Liver (tissue), 9 donors: Measurements from ENCODE around the gene ATP2A3. TPM values are rescaled to one million over a fixed set of nuclear protein-coding genes. Genes with fewer than 3 reads are reported as not detected.

ENCODE experiments used
- DNase-seq: peaks from one replicate; pipeline ENCODE4 v3.0.0-alpha.2; 2017; ENCODE audit warnings: low spot score
- H3K27ac ChIP-seq, 2 donors: one replicate each; pipeline ENCODE4 v1.7.0; 2013; ENCODE audit warnings: inconsistent platforms in 2 of 2, low read length in 2 of 2, control low read depth in 1 of 2, low read depth in 1 of 2, mild to moderate bottlenecking in 1 of 2
- H3K27me3 ChIP-seq, 4 donors: one replicate each; pipeline versions ENCODE4 v1.6.1 to v1.7.0; 2013; ENCODE audit warnings: low read length in 3 of 4, inconsistent platforms in 1 of 4, mild to moderate bottlenecking in 1 of 4, moderate library complexity in 1 of 4; ENCODE audit not compliant: control insufficient read depth in 4 of 4, insufficient read depth in 4 of 4
- H3K36me3 ChIP-seq, 4 donors: one replicate each; pipeline versions ENCODE4 v1.6.1 to v1.7.0; 2013; ENCODE audit warnings: low read length in 3 of 4, mild to moderate bottlenecking in 3 of 4, low read depth in 1 of 4, moderate library complexity in 1 of 4; ENCODE audit not compliant: control insufficient read depth in 4 of 4, insufficient read depth in 3 of 4
- H3K4me1 ChIP-seq, 4 donors: one replicate each; pipeline versions ENCODE4 v1.6.1 to v1.7.0; 2013; ENCODE audit warnings: low read length in 3 of 4, mild to moderate bottlenecking in 3 of 4, moderate library complexity in 1 of 4; ENCODE audit not compliant: control insufficient read depth in 4 of 4, insufficient read depth in 4 of 4
- H3K4me3 ChIP-seq, 3 donors: one replicate each; pipeline versions ENCODE4 v1.6.1 to v1.7.0; 2013; ENCODE audit warnings: low read length in 3 of 3, control low read depth in 1 of 3, low read depth in 1 of 3, mild to moderate bottlenecking in 1 of 3
- H3K9ac ChIP-seq, 2 donors: one replicate each; pipeline ENCODE4 v1.7.0; 2013; ENCODE audit warnings: low read length in 2 of 2, mild to moderate bottlenecking in 2 of 2, moderate library complexity in 2 of 2, control low read depth in 1 of 2, low read depth in 1 of 2
- H3K9me3 ChIP-seq, 4 donors: one replicate each; pipeline versions ENCODE4 v1.6.1 to v1.7.0; 2013; ENCODE audit warnings: low read length in 3 of 4; ENCODE audit not compliant: control insufficient read depth in 4 of 4
- EGR1 ChIP-seq, 2 donors: IDR thresholded peaks; 2 replicates each; pipeline ENCODE4 v1.6.1; 2016 to 2018; ENCODE audit warnings: antibody characterized with exemption in 2 of 2, low read depth in 2 of 2
- FOXA1 ChIP-seq: IDR thresholded peaks from 2 replicates; pipeline ENCODE4 v1.6.1; 2016; ENCODE audit warnings: antibody characterized with exemption
- FOXA2 ChIP-seq: IDR thresholded peaks from 2 replicates; pipeline ENCODE4 v1.6.1; 2016; ENCODE audit warnings: antibody characterized with exemption
- GABPA ChIP-seq, 2 donors: IDR thresholded peaks in 1 of 2; conservative IDR thresholded peaks in 1 of 2; 2 replicates each; pipeline ENCODE4 v1.6.1; 2016; ENCODE audit warnings: antibody characterized with exemption in 2 of 2, mild to moderate bottlenecking in 1 of 2, moderate library complexity in 1 of 2
- HNF4A ChIP-seq, 2 donors: conservative IDR thresholded peaks; 2 replicates each; pipeline ENCODE4 v1.6.1; 2016; ENCODE audit warnings: antibody characterized with exemption in 2 of 2, mild to moderate bottlenecking in 2 of 2
- HNF4G ChIP-seq: IDR thresholded peaks from 2 replicates; pipeline ENCODE4 v1.6.1; 2016; ENCODE audit warnings: antibody characterized with exemption
- JUND ChIP-seq, 2 donors: IDR thresholded peaks; 2 replicates each; pipeline ENCODE4 v1.6.1; 2016; ENCODE audit warnings: antibody characterized with exemption in 2 of 2
- NR2F2 ChIP-seq: IDR thresholded peaks from 2 replicates; pipeline ENCODE4 v1.6.1; 2016; ENCODE audit warnings: antibody characterized with exemption
- RAD21 ChIP-seq, 2 donors: IDR thresholded peaks; 2 replicates each; pipeline ENCODE4 v1.6.1; 2016; ENCODE audit warnings: antibody characterized with exemption in 2 of 2, mild to moderate bottlenecking in 2 of 2
- RXRA ChIP-seq, 2 donors: IDR thresholded peaks; 2 replicates each; pipeline ENCODE4 v1.6.1; 2017 to 2018; ENCODE audit warnings: antibody characterized with exemption in 2 of 2, mild to moderate bottlenecking in 1 of 2
- SP1 ChIP-seq: IDR thresholded peaks from 2 replicates; pipeline ENCODE4 v1.6.1; 2018; ENCODE audit warnings: antibody characterized with exemption, mild to moderate bottlenecking
- TAF1 ChIP-seq: conservative IDR thresholded peaks from 2 replicates; pipeline ENCODE4 v1.6.1; 2016; ENCODE audit warnings: antibody characterized with exemption, mild to moderate bottlenecking
- YY1 ChIP-seq: IDR thresholded peaks from 2 replicates; pipeline ENCODE4 v1.6.1; 2016; ENCODE audit warnings: antibody characterized with exemption, mild to moderate bottlenecking
- WGBS: extraction: QIAGEN DNeasy Blood & Tissue Kit; methylation state at CpG from one replicate; pipeline ENCODE4 v1.1.7; 2013; 5-methylcytosine and 5-hydroxymethylcytosine counted together
- polyA plus RNA-seq, 2 donors: library from polyadenylated mRNA; stranded (reverse) in 1 of 2; unstranded in 1 of 2; fragments of 200-250 nt in 1 of 2; fragments of >200 nt in 1 of 2; fragmentation: Nextera tagmentation in 1 of 2; extraction: Ambion mirVana in 1 of 2; gene quantifications; one replicate each; pipeline versions ENCODE4 v1.2.1 to v1.2.3, GENCODE V29; 2013 to 2015
- total RNA-seq, 2 donors: library from RNA; depleted of rRNA; stranded (reverse); fragments of >200 nt; gene quantifications; one replicate each; pipeline ENCODE4 v1.2.3, GENCODE V29; 2014
- TF ChIP-seq, protein P1 (sequence below): IDR thresholded peaks from 2 replicates; pipeline ENCODE4 v1.6.1; 2016; ENCODE audit warnings: antibody characterized with exemption
- TF ChIP-seq, protein P2 (sequence below): IDR thresholded peaks from 2 replicates; pipeline ENCODE4 v1.6.1; 2016; ENCODE audit warnings: antibody characterized with exemption
- TF ChIP-seq, protein P3 (sequence below): IDR thresholded peaks from 2 replicates; pipeline ENCODE4 v1.6.1; 2016; ENCODE audit warnings: antibody characterized with exemption, mild to moderate bottlenecking
- TF ChIP-seq, protein P4 (sequence below): IDR thresholded peaks from 2 replicates; pipeline ENCODE4 v1.6.1; 2016; ENCODE audit warnings: antibody characterized with exemption
- TF ChIP-seq, protein P5 (sequence below): fragments of 150-350 bp; IDR thresholded peaks from 2 replicates; pipeline ENCODE4 v1.5.1; 2017; ENCODE audit warnings: improper control_type of control experiment, low read depth, low read length; ENCODE audit not compliant: missing input control
- donor health status: healthy.
- donor health status: healthy.
- donor health status: healthy.
- donor health status: healthy.
- donor health status: healthy.

Gene ATP2A3
- total and polyA plus RNA-seq, 4 donors: 1.4 to 17.1 (median 3.2) TPM

DNA sequence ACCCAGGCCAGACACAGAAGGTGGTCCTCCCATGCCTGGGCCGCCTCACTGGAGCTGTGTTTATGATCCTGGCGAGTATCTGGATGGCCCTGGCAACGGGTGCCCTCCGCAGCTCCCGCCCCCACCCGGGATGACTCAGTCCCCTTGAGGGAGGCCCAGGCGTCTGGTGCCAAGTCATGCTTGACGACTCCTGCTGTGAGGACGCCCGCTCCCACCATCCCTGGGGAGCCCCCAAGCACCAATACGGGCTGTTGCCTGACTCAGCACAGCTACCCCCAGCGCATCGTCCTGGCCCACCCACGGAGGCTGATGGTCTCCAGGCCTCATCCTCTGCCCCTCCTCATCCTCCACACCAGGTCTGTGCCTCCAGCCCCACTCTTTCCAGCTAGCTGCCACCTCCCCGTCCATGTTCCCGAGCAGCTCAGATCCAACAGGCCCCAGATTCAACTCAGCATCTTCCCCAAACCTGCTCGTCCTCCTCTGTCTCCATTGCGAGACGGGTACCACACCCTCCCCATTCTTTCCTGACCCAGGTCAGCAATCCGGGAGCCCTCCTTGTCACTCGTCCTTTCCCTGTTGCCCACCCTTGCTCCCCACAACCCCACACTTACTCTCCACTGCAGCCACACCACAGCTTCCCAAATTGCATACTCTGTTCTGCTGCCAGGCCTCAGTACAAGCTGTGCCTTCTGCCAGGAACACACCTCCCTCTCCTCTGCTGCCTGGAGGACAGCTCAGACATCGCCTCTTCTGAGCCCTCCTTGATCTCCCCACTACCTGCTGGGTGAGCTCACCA, 74.0 kb downstream of the ATP2A3 start:
- no peak for TF ChIP-seq SP1
- TF ChIP-seq, protein P1, sequence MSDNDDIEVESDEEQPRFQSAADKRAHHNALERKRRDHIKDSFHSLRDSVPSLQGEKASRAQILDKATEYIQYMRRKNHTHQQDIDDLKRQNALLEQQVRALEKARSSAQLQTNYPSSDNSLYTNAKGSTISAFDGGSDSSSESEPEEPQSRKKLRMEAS: no peak
- no peak for TF ChIP-seq HNF4A (conservative IDR thresholded peaks at IDR 0.05)
- TF ChIP-seq, protein P2, sequence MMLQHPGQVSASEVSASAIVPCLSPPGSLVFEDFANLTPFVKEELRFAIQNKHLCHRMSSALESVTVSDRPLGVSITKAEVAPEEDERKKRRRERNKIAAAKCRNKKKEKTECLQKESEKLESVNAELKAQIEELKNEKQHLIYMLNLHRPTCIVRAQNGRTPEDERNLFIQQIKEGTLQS: no peak
- TF ChIP-seq NR2F2: no peak
- TF ChIP-seq, protein P3, sequence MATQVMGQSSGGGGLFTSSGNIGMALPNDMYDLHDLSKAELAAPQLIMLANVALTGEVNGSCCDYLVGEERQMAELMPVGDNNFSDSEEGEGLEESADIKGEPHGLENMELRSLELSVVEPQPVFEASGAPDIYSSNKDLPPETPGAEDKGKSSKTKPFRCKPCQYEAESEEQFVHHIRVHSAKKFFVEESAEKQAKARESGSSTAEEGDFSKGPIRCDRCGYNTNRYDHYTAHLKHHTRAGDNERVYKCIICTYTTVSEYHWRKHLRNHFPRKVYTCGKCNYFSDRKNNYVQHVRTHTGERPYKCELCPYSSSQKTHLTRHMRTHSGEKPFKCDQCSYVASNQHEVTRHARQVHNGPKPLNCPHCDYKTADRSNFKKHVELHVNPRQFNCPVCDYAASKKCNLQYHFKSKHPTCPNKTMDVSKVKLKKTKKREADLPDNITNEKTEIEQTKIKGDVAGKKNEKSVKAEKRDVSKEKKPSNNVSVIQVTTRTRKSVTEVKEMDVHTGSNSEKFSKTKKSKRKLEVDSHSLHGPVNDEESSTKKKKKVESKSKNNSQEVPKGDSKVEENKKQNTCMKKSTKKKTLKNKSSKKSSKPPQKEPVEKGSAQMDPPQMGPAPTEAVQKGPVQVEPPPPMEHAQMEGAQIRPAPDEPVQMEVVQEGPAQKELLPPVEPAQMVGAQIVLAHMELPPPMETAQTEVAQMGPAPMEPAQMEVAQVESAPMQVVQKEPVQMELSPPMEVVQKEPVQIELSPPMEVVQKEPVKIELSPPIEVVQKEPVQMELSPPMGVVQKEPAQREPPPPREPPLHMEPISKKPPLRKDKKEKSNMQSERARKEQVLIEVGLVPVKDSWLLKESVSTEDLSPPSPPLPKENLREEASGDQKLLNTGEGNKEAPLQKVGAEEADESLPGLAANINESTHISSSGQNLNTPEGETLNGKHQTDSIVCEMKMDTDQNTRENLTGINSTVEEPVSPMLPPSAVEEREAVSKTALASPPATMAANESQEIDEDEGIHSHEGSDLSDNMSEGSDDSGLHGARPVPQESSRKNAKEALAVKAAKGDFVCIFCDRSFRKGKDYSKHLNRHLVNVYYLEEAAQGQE: no peak
- no peak for TF ChIP-seq JUND (IDR thresholded peaks at IDR 0.05)
- TF ChIP-seq HNF4G: no peak
- TF ChIP-seq TAF1: no peak
- TF ChIP-seq RAD21 (IDR thresholded peaks at IDR 0.05): no peak
- no peak for TF ChIP-seq RXRA (IDR thresholded peaks at IDR 0.05)
- no peak for TF ChIP-seq GABPA (IDR thresholded peaks at IDR 0.05 in 1 of 2, conservative IDR thresholded peaks at IDR 0.05 in 1 of 2)
- no peak for TF ChIP-seq FOXA1
- TF ChIP-seq YY1: no peak
- TF ChIP-seq FOXA2: no peak
- no peak for TF ChIP-seq EGR1 (IDR thresholded peaks at IDR 0.05; ENCODE audit: low read depth in 2 of 2)
- TF ChIP-seq, protein P4, sequence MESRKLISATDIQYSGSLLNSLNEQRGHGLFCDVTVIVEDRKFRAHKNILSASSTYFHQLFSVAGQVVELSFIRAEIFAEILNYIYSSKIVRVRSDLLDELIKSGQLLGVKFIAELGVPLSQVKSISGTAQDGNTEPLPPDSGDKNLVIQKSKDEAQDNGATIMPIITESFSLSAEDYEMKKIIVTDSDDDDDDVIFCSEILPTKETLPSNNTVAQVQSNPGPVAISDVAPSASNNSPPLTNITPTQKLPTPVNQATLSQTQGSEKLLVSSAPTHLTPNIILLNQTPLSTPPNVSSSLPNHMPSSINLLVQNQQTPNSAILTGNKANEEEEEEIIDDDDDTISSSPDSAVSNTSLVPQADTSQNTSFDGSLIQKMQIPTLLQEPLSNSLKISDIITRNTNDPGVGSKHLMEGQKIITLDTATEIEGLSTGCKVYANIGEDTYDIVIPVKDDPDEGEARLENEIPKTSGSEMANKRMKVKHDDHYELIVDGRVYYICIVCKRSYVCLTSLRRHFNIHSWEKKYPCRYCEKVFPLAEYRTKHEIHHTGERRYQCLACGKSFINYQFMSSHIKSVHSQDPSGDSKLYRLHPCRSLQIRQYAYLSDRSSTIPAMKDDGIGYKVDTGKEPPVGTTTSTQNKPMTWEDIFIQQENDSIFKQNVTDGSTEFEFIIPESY: no peak
- TF ChIP-seq, protein P5, sequence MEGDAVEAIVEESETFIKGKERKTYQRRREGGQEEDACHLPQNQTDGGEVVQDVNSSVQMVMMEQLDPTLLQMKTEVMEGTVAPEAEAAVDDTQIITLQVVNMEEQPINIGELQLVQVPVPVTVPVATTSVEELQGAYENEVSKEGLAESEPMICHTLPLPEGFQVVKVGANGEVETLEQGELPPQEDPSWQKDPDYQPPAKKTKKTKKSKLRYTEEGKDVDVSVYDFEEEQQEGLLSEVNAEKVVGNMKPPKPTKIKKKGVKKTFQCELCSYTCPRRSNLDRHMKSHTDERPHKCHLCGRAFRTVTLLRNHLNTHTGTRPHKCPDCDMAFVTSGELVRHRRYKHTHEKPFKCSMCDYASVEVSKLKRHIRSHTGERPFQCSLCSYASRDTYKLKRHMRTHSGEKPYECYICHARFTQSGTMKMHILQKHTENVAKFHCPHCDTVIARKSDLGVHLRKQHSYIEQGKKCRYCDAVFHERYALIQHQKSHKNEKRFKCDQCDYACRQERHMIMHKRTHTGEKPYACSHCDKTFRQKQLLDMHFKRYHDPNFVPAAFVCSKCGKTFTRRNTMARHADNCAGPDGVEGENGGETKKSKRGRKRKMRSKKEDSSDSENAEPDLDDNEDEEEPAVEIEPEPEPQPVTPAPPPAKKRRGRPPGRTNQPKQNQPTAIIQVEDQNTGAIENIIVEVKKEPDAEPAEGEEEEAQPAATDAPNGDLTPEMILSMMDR: no peak
- Histone ChIP-seq H3K4me3 (no peak overlapping the region), H3K4me1 (peaks cover 2 to 32% (median 14%) of the 10 kb centered on the region in 4 donors), H3K9me3 (no peaks in the 10 kb centered on the region), H3K36me3 (no peaks in the 10 kb centered on the region), H3K27ac (no peak overlapping the region), H3K27me3 (peaks cover 0 to 2% (median 0%) of the 10 kb centered on the region in 4 donors), H3K9ac (no peak overlapping the region)
- DNase-seq: no peak
- 81% methylated on average over 22 of the region's 22 CpGs for WGBS
